ENCODE measurements around the gene H2BK1. TPM values are rescaled to one million over a fixed set of nuclear protein-coding genes. Genes with fewer than 3 reads are reported as not detected.

The H2BK1 gene
- total RNA-seq, 6 donors from 2014 or later = not detected

DNA sequence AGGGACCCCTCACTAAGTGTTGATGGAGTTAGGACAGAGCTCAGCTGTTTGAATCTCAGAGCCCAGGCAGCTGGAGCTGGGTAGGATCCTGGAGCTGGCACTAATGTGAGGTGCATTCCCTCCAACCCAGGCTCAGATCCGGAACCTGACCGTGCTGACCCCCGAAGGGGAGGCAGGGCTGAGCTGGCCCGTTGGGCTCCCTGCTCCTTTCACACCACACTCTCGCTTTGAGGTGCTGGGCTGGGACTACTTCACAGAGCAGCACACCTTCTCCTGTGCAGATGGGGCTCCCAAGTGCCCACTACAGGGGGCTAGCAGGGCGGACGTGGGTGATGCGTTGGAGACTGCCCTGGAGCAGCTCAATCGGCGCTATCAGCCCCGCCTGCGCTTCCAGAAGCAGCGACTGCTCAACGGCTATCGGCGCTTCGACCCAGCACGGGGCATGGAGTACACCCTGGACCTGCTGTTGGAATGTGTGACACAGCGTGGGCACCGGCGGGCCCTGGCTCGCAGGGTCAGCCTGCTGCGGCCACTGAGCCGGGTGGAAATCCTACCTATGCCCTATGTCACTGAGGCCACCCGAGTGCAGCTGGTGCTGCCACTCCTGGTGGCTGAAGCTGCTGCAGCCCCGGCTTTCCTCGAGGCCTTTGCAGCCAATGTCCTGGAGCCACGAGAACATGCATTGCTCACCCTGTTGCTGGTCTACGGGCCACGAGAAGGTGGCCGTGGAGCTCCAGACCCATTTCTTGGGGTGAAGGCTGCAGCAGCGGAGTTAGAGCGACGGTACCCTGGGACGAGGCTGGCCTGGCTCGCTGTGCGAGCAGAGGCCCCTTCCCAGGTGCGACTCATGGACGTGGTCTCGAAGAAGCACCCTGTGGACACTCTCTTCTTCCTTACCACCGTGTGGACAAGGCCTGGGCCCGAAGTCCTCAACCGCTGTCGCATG is 27.2 kb upstream of the H2BK1 start:
- Histone ChIP-seq H3K36me3 (peaks cover 21 to 80% (median 52%) of the 10 kb centered on the region in 4 donors), H3K27me3 (no peaks in the 10 kb centered on the region), H3K4me1 (peaks cover 11 to 14% (median 11%) of the 10 kb centered on the region in 4 donors), H3K27ac (no peak overlapping the region), H3K9me3 (no peaks in the 10 kb centered on the region), H3K4me3 (no peak overlapping the region)
- no peak for ATAC-seq (ENCODE audit: low FRiP score in 2 of 2)
- DNase-seq = peak in 1 of 2 donors; percentile 83
- 80 to 93% methylated on average over 3 to 36 of the region's 44 CpGs for WGBS, 2 donors
- TF ChIP-seq, protein P1, sequence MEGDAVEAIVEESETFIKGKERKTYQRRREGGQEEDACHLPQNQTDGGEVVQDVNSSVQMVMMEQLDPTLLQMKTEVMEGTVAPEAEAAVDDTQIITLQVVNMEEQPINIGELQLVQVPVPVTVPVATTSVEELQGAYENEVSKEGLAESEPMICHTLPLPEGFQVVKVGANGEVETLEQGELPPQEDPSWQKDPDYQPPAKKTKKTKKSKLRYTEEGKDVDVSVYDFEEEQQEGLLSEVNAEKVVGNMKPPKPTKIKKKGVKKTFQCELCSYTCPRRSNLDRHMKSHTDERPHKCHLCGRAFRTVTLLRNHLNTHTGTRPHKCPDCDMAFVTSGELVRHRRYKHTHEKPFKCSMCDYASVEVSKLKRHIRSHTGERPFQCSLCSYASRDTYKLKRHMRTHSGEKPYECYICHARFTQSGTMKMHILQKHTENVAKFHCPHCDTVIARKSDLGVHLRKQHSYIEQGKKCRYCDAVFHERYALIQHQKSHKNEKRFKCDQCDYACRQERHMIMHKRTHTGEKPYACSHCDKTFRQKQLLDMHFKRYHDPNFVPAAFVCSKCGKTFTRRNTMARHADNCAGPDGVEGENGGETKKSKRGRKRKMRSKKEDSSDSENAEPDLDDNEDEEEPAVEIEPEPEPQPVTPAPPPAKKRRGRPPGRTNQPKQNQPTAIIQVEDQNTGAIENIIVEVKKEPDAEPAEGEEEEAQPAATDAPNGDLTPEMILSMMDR (IDR thresholded peaks at IDR 0.05) = no peak
- TF ChIP-seq POLR2A (IDR thresholded peaks at IDR 0.05) (no peak), EP300 (IDR thresholded peaks at IDR 0.05) (no peak), POLR2AphosphoS5 (IDR thresholded peaks at IDR 0.05) (no peak)

DNA sequence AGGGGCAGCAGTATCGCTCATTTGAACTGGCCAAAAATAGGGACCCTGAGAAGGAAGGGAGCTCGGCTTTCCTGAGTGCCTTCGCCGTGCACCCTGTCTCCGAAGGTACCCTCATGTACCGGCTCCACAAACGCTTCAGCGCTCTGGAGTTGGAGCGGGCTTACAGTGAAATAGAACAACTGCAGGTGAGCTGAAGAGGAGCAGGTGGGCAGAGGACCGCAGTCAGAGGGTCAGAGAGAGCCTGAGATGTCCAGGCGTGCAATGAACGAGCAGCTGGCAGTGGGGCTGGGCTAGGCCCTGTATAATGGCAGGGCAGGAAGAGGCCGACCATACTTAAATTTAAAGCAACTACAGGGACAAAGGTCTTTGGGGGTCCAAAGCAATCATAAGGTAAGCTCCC is 26.1 kb upstream of the H2BK1 start:
- H3K27ac ChIP-seq = no peak overlapping the region
- no peak overlapping the region for H3K4me3 ChIP-seq
- TF ChIP-seq, protein P1 (IDR thresholded peaks at IDR 0.05) = no peak
- no peak for TF ChIP-seq POLR2AphosphoS5 (IDR thresholded peaks at IDR 0.05)
- 92% methylated on average over 13 of the region's 13 CpGs for WGBS, 2 donors
- no peaks in the 10 kb centered on the region for H3K9me3 ChIP-seq
- peaks cover 19 to 72% (median 50%) of the 10 kb centered on the region in 4 donors for H3K36me3 ChIP-seq
- H3K4me1 ChIP-seq = peaks cover 11 to 20% (median 17%) of the 10 kb centered on the region in 4 donors
- DNase-seq (no peak), ATAC-seq (ENCODE audit: low FRiP score in 2 of 2) (no peak)
- no peaks in the 10 kb centered on the region for H3K27me3 ChIP-seq

DNA sequence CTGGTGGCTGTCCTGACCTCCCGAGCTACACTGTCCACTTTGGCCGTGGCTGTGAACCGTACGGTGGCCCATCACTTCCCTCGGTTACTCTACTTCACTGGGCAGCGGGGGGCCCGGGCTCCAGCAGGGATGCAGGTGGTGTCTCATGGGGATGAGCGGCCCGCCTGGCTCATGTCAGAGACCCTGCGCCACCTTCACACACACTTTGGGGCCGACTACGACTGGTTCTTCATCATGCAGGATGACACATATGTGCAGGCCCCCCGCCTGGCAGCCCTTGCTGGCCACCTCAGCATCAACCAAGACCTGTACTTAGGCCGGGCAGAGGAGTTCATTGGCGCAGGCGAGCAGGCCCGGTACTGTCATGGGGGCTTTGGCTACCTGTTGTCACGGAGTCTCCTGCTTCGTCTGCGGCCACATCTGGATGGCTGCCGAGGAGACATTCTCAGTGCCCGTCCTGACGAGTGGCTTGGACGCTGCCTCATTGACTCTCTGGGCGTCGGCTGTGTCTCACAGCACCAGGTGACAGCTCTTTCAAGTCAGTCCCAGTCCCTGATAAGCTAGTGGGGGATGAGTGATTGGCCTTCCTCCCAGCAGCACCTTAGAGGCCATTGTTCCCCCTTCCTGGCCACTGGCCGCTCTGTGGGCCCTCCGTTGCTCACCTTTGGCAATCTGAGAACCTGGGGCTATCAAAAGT is 25.0 kb upstream of the H2BK1 start:
- ATAC-seq (ENCODE audit: low FRiP score in 2 of 2) = no peak
- Histone ChIP-seq H3K27me3 (no peaks in the 10 kb centered on the region), H3K9me3 (no peaks in the 10 kb centered on the region), H3K36me3 (peaks cover 18 to 62% (median 50%) of the 10 kb centered on the region in 4 donors), H3K27ac (no peak overlapping the region), H3K4me3 (no peak overlapping the region), H3K4me1 (peaks cover 11 to 20% (median 17%) of the 10 kb centered on the region in 4 donors)
- WGBS, 2 donors = 92 to 96% methylated on average over 10 to 26 of the region's 28 CpGs
- DNase-seq = no peak
- TF ChIP-seq POLR2A (IDR thresholded peaks at IDR 0.05) (no peak), EP300 (IDR thresholded peaks at IDR 0.05) (no peak), POLR2AphosphoS5 (IDR thresholded peaks at IDR 0.05) (no peak)
- TF ChIP-seq, protein P1 (IDR thresholded peaks at IDR 0.05) = no peak

DNA sequence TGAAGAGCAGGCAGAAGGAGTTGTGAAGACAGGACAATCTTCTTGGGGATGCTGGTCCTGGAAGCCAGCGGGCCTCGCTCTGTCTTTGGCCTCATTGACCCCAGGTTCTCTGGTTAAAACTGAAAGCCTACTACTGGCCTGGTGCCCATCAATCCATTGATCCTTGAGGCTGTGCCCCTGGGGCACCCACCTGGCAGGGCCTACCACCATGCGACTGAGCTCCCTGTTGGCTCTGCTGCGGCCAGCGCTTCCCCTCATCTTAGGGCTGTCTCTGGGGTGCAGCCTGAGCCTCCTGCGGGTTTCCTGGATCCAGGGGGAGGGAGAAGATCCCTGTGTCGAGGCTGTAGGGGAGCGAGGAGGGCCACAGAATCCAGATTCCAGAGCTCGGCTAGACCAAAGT is 23.5 kb upstream of the H2BK1 start:
- DNase-seq (no peak), ATAC-seq (ENCODE audit: low FRiP score in 2 of 2) (no peak)
- TF ChIP-seq POLR2A (IDR thresholded peaks at IDR 0.05) (no peak), POLR2AphosphoS5 (IDR thresholded peaks at IDR 0.05) (no peak), EP300 (IDR thresholded peaks at IDR 0.05) (no peak)
- TF ChIP-seq, protein P1 (IDR thresholded peaks at IDR 0.05) = no peak
- Histone ChIP-seq H3K27me3 (no peaks in the 10 kb centered on the region), H3K36me3 (peaks cover 10 to 48% (median 38%) of the 10 kb centered on the region in 4 donors), H3K27ac (peak overlapping the region in 3 of 4 donors; percentile 81 to 93 (median 85)), H3K4me3 (peak overlapping the region in 3 of 4 donors; percentile 76 to 99 (median 81)), H3K9me3 (no peaks in the 10 kb centered on the region), H3K4me1 (peaks cover 11 to 20% (median 17%) of the 10 kb centered on the region in 4 donors)
- WGBS, 2 donors = 62 to 81% methylated on average over 5 to 9 of the region's 9 CpGs

Data from upper lobe of left lung (tissue), 6 donors.